Measurements from ENCODE around the gene GPR161. TPM values are rescaled to one million over a fixed set of nuclear protein-coding genes. Genes with fewer than 3 reads are reported as not detected.

Gene GPR161
- total and polyA plus RNA-seq, 10 of the 15 experiments (the other 5 are each of a cell fraction or from before 2014, with no cell fraction given), result 0.07 to 0.49 (median 0.34) TPM; not detected in 2

- Histone ChIP-seq H3K4me1 (ENCODE audit: control insufficient read depth, insufficient read depth, low read length) (no peaks in the 10 kb centered on the region), H3K79me2 (ENCODE audit: control insufficient read depth, insufficient read depth, low read length) (no peaks in the 10 kb centered on the region), H2AFZ (ENCODE audit: control insufficient read depth, low read depth, low read length) (no peak overlapping the region; the same call in 1 of the 2 replicates), H3K9ac (ENCODE audit: control insufficient read depth, insufficient read depth, low read length) (no peak overlapping the region), H3K27ac (ENCODE audit: control insufficient read depth, insufficient read depth) (no peak overlapping the region), H3K9me3 (replicated peaks; ENCODE audit: control insufficient read depth, insufficient read depth, low read length) (no peaks in the 10 kb centered on the region), H4K20me1 (ENCODE audit: control insufficient read depth, insufficient read depth) (no peaks in the 10 kb centered on the region), H3K4me3 (no peak overlapping the region), H3K4me2 (ENCODE audit: control insufficient read depth, insufficient read depth) (no peak overlapping the region), H3K36me3 (ENCODE audit: control insufficient read depth in 2 of 2, insufficient read depth in 2 of 2, low read length in 1 of 2) (no peaks in the 10 kb centered on the region), H3K27me3 (replicated peaks in 1 of 2; ENCODE audit: control insufficient read depth in 2 of 2, insufficient read depth in 2 of 2, low read length in 1 of 2) (peaks cover 0 to 2% of the 10 kb centered on the region in 2 experiments; a peak in 1 of 4 replicates)
- ATAC-seq (no peak), FAIRE-seq (no peak), DNase-seq (ENCODE audit: low read depth, low spot score) (no peak)
- RAD21 ChIA-PET (ENCODE audit: unreplicated experiment), result no interaction called here
- BruUV-seq (replicated peaks), result no TSS peak
- intact Hi-C loops (cut with micrococcal nuclease; ENCODE audit: unreplicated experiment), result loop anchor here (2.0 kb wide), 1 partner anchor 57 kb away; no protein-coding TSS in a partner anchor
- in situ Hi-C loops (cut with MboI), result no loop called here
- 58% methylated on average over 3 of the region's 3 CpGs for WGBS (ENCODE audit: insufficient coverage, insufficient replicate concordance, low lambda C conversion rate, missing lambda C conversion rate)
- POLR2A ChIA-PET, result no interaction called here
- TF ChIP-seq ATF2 (IDR thresholded peaks at IDR 0.05; ENCODE audit: low read length) (no peak), MYC (IDR thresholded peaks at IDR 0.05; ENCODE audit: insufficient read depth, insufficient read length, insufficient replicate concordance, low read length, severe bottlenecking) (no peak), SP1 (IDR thresholded peaks at IDR 0.05; ENCODE audit: low read depth, low read length) (no peak), WRNIP1 (IDR thresholded peaks at IDR 0.05; ENCODE audit: borderline replicate concordance, low read depth, low read length) (no peak), TCF3 (IDR thresholded peaks at IDR 0.05; ENCODE audit: borderline replicate concordance, insufficient read depth, low read depth, low read length) (no peak), KAT2A (conservative IDR thresholded peaks at IDR 0.05; ENCODE audit: control insufficient read depth, low read depth, low read length) (no peak), RBBP5 (conservative IDR thresholded peaks at IDR 0.05) (no peak), ZZZ3 (IDR thresholded peaks at IDR 0.05; ENCODE audit: control insufficient read depth, insufficient read length, low read depth) (no peak), CREB1 (IDR thresholded peaks at IDR 0.05; ENCODE audit: low read depth) (no peak), SREBF1 (IDR thresholded peaks at IDR 0.05; ENCODE audit: low read length) (no peak), EZH2 (IDR thresholded peaks at IDR 0.05; ENCODE audit: borderline replicate concordance, control insufficient read depth, low read depth, low read length) (no peak), IKZF1 (conservative IDR thresholded peaks at IDR 0.05) (no peak), ZSCAN29 (IDR thresholded peaks at IDR 0.05) (no peak), ZBED1 (IDR thresholded peaks at IDR 0.05; ENCODE audit: borderline replicate concordance) (no peak), TBL1XR1 (IDR thresholded peaks at IDR 0.05; ENCODE audit: low read depth, low read length) (no peak), ESRRA (IDR thresholded peaks at IDR 0.05; ENCODE audit: low read length) (no peak), E2F4 (IDR thresholded peaks at IDR 0.05; ENCODE audit: low read depth, low read length) (no peak)
- SMC1A ChIA-PET (ENCODE audit: uncharacterized antibody, unreplicated experiment), result no interaction called here
- CTCF ChIA-PET, result interaction anchor here (0.6 to 1.4 kb wide), 5 partner anchors 11 to 473 kb away, joined by 3 to 7 read pairs (median 3); no protein-coding TSS in a partner anchor
Observed at GRCh38 chr1:168141871-168142385, 5.2 kb upstream of the GPR161 start.
